Neuron (in vitro differentiated cells): Measurements from ENCODE around the gene PPP4C.

Experiments
- H2AFZ ChIP-seq: one replicate; pipeline ENCODE4 v1.6.1; 2013; ENCODE audit warnings: low read depth, mild to moderate bottlenecking, inconsistent platforms, low read length, moderate library complexity
- H3K27me3 ChIP-seq: one replicate; pipeline ENCODE4 v1.6.1; 2013; ENCODE audit warnings: low read length; ENCODE audit not compliant: insufficient read depth
- H3K36me3 ChIP-seq: one replicate; pipeline ENCODE4 v1.6.1; 2013; ENCODE audit warnings: low read length; ENCODE audit not compliant: insufficient read depth
- H3K4me1 ChIP-seq: one replicate; pipeline ENCODE4 v1.6.1; 2013; ENCODE audit warnings: low read length; ENCODE audit not compliant: insufficient read depth
- H3K4me3 ChIP-seq: 2 replicates; pipeline ENCODE4 v1.5.1; 2013; ENCODE audit warnings: mild to moderate bottlenecking, low read length, moderate library complexity
- H3K9me3 ChIP-seq: one replicate; pipeline ENCODE4 v1.6.1; 2013; ENCODE audit warnings: low read length

Gene PPP4C

GRCh38 chr16:30064729-30065101 lies 11.1 kb upstream of the PPP4C start:
- Histone ChIP-seq H2AFZ (peak overlapping the region; percentile 65), H3K4me3 (peak overlapping the region; percentile 80), H3K9me3 (no peaks in the 10 kb centered on the region), H3K4me1 (peaks cover 30% of the 10 kb centered on the region), H3K36me3 (peaks cover 33% of the 10 kb centered on the region), H3K27me3 (no peaks in the 10 kb centered on the region)

GRCh38 chr16:30065102-30065942 lies 10.5 kb upstream of the PPP4C start, which contains the start of gene ALDOA:
Gene ALDOA (plus strand): TSS chr16:30065760. CDS start chr16:30066898, 1,138 bp downstream.
- Histone ChIP-seq H3K4me3 (peak within 1 kb of the TSS; percentile 80), H3K4me1 (peaks cover 30% of the 10 kb centered on the region), H3K36me3 (peaks cover 33% of the 10 kb centered on the region), H3K27me3 (no peaks in the 10 kb centered on the region), H2AFZ (peak within 1 kb of the TSS; percentile 65), H3K9me3 (no peaks in the 10 kb centered on the region)

GRCh38 chr16:30065943-30066760 lies 9.6 kb upstream of the PPP4C start:
- H3K4me1 ChIP-seq, result peaks cover 25% of the 10 kb centered on the region
- H2AFZ ChIP-seq, result peak overlapping the region; percentile 6
- no peaks in the 10 kb centered on the region for H3K27me3 ChIP-seq
- H3K4me3 ChIP-seq, result peak overlapping the region; percentile 80
- H3K9me3 ChIP-seq, result no peaks in the 10 kb centered on the region
- peaks cover 36% of the 10 kb centered on the region for H3K36me3 ChIP-seq

GRCh38 chr16:30066761-30067583 lies 8.8 kb upstream of the PPP4C start:
- peak overlapping the region; percentile 80 for H3K4me3 ChIP-seq
- H2AFZ ChIP-seq, result no peak overlapping the region
- no peaks in the 10 kb centered on the region for H3K9me3 ChIP-seq
- no peaks in the 10 kb centered on the region for H3K27me3 ChIP-seq
- H3K4me1 ChIP-seq, result peaks cover 24% of the 10 kb centered on the region
- H3K36me3 ChIP-seq, result peaks cover 41% of the 10 kb centered on the region

- H3K27me3 ChIP-seq, result no peaks in the 10 kb centered on the region
- H3K4me3 ChIP-seq, result no peak overlapping the region
- no peak overlapping the region for H2AFZ ChIP-seq
- H3K9me3 ChIP-seq, result no peaks in the 10 kb centered on the region
- peaks cover 45% of the 10 kb centered on the region for H3K36me3 ChIP-seq
- peaks cover 24% of the 10 kb centered on the region for H3K4me1 ChIP-seq
Measured at GRCh38 chr16:30067584-30067916, 8.2 kb upstream of the PPP4C start.

GRCh38 chr16:30068333-30068732 lies 7.5 kb upstream of the PPP4C start:
- H3K9me3 ChIP-seq, result no peaks in the 10 kb centered on the region
- H3K4me1 ChIP-seq, result peaks cover 24% of the 10 kb centered on the region
- H3K27me3 ChIP-seq, result no peaks in the 10 kb centered on the region
- H3K36me3 ChIP-seq, result peaks cover 45% of the 10 kb centered on the region
- H2AFZ ChIP-seq, result no peak overlapping the region
- H3K4me3 ChIP-seq, result no peak overlapping the region

- Histone ChIP-seq H3K4me1 (peaks cover 18% of the 10 kb centered on the region), H3K9me3 (no peaks in the 10 kb centered on the region), H3K27me3 (no peaks in the 10 kb centered on the region), H3K4me3 (no peak overlapping the region), H2AFZ (no peak overlapping the region), H3K36me3 (peaks cover 45% of the 10 kb centered on the region)
Measured at GRCh38 chr16:30068750-30069610, 6.8 kb upstream of the PPP4C start.

- Histone ChIP-seq H3K4me1 (peaks cover 11% of the 10 kb centered on the region), H3K4me3 (no peak overlapping the region), H3K36me3 (peaks cover 45% of the 10 kb centered on the region), H2AFZ (no peak overlapping the region), H3K9me3 (no peaks in the 10 kb centered on the region), H3K27me3 (no peaks in the 10 kb centered on the region)
Measured at GRCh38 chr16:30069611-30070462, 6.0 kb upstream of the PPP4C start.

- Histone ChIP-seq H3K36me3 (peaks cover 45% of the 10 kb centered on the region), H3K27me3 (no peaks in the 10 kb centered on the region), H3K4me1 (peaks cover 13% of the 10 kb centered on the region), H3K9me3 (no peaks in the 10 kb centered on the region), H2AFZ (no peak overlapping the region), H3K4me3 (no peak overlapping the region)
Measured at GRCh38 chr16:30070490-30070889, 5.3 kb upstream of the PPP4C start.

GRCh38 chr16:30076276-30076791 lies 540 bp downstream of the PPP4C start:
- Histone ChIP-seq H3K4me1 (peaks cover 17% of the 10 kb centered on the region), H3K9me3 (no peaks in the 10 kb centered on the region), H3K4me3 (peak overlapping the region; percentile 84), H3K36me3 (peaks cover 44% of the 10 kb centered on the region), H2AFZ (peak overlapping the region; percentile 71), H3K27me3 (no peaks in the 10 kb centered on the region)

- H2AFZ ChIP-seq, result no peak overlapping the region
- peak overlapping the region; percentile 84 for H3K4me3 ChIP-seq
- no peaks in the 10 kb centered on the region for H3K27me3 ChIP-seq
- H3K4me1 ChIP-seq, result peaks cover 17% of the 10 kb centered on the region
- H3K36me3 ChIP-seq, result peaks cover 44% of the 10 kb centered on the region
- H3K9me3 ChIP-seq, result no peaks in the 10 kb centered on the region
Measured at GRCh38 chr16:30077656-30078055, 1.9 kb downstream of the PPP4C start.
